Testis (tissue), 2 donors: ENCODE data around the gene SPRR2E.

Experiments
- CTCF ChIP-seq, 3 experiments: fragments of 450-650 bp in 2 of 3; fragments of 200-600 bp in 1 of 3; sonication (generic) in 1 of 3; IDR thresholded peaks; one replicate each; pipeline ENCODE4 v1.5.1; 2016 to 2019; ENCODE audit warnings: antibody characterized with exemption in 3 of 3, mild to moderate bottlenecking in 2 of 3, moderate library complexity in 1 of 3
- POLR2A ChIP-seq: fragments of 450-650 bp; IDR thresholded peaks from one replicate; pipeline ENCODE4 v1.6.1; 2017; ENCODE audit warnings: antibody characterized with exemption, mild to moderate bottlenecking, moderate library complexity

- no peak for TF ChIP-seq POLR2A
- no peak for TF ChIP-seq CTCF (IDR thresholded peaks at IDR 0.05)
Measured at GRCh38 chr1:153125536-153125935, 31.2 kb upstream of the SPRR2E start.
